Esophagus (tissue), 2 donors: Measurements from ENCODE around the gene STOM. TPM values are rescaled to one million over a fixed set of nuclear protein-coding genes. Genes with fewer than 3 reads are reported as not detected.
A peak's percentile ranks its signal among the peaks of the same experiment; 100 is the strongest.

Source experiments
- H3K27ac ChIP-seq, 2 donors: one replicate each; pipeline ENCODE4 v1.5.1; 2013; ENCODE audit warnings: low read depth in 2 of 2, mild to moderate bottlenecking in 2 of 2, inconsistent platforms in 1 of 2, low read length in 1 of 2, moderate library complexity in 1 of 2
- H3K27me3 ChIP-seq, 2 donors: one replicate each; pipeline ENCODE4 v1.6.1; 2013; ENCODE audit warnings: low read length in 2 of 2, control low read depth in 1 of 2, mild to moderate bottlenecking in 1 of 2; ENCODE audit not compliant: insufficient read depth in 2 of 2, control insufficient read depth in 1 of 2
- H3K36me3 ChIP-seq, 2 donors: one replicate each; pipeline ENCODE4 v1.6.1; 2013; ENCODE audit warnings: low read length in 1 of 2; ENCODE audit not compliant: control insufficient read depth in 2 of 2, insufficient read depth in 2 of 2
- H3K4me1 ChIP-seq, 2 donors: one replicate each; pipeline ENCODE4 v1.6.1; 2013; ENCODE audit warnings: low read length in 1 of 2; ENCODE audit not compliant: control insufficient read depth in 2 of 2, insufficient read depth in 2 of 2
- H3K4me3 ChIP-seq, 2 donors: one replicate each; pipeline ENCODE4 v1.5.1; 2013; ENCODE audit warnings: low read length in 2 of 2, mild to moderate bottlenecking in 2 of 2, low read depth in 1 of 2, moderate library complexity in 1 of 2
- H3K9me3 ChIP-seq, 2 donors: one replicate each; pipeline ENCODE4 v1.6.1; 2013; ENCODE audit warnings: mild to moderate bottlenecking in 2 of 2, low read depth in 1 of 2, low read length in 1 of 2, moderate library complexity in 1 of 2; ENCODE audit not compliant: control insufficient read depth in 2 of 2, insufficient read depth in 1 of 2
- WGBS, 2 donors: extraction: QIAGEN DNeasy Blood & Tissue Kit; methylation state at CpG; one replicate each; pipeline ENCODE4 v1.1.7; 2013; 5-methylcytosine and 5-hydroxymethylcytosine counted together
- polyA plus RNA-seq, 2 donors: library from polyadenylated mRNA; stranded (reverse); fragments of 200-250 nt; gene quantifications; one replicate each; pipeline ENCODE4 v1.2.3, GENCODE V29; 2013
- donor health status: healthy with polysubstance abuse.
- donor health status: Bipolar disorder and iron deficiency.

Gene STOM
- polyA plus RNA-seq, 2 donors: 46.3 to 64.7 TPM

DNA sequence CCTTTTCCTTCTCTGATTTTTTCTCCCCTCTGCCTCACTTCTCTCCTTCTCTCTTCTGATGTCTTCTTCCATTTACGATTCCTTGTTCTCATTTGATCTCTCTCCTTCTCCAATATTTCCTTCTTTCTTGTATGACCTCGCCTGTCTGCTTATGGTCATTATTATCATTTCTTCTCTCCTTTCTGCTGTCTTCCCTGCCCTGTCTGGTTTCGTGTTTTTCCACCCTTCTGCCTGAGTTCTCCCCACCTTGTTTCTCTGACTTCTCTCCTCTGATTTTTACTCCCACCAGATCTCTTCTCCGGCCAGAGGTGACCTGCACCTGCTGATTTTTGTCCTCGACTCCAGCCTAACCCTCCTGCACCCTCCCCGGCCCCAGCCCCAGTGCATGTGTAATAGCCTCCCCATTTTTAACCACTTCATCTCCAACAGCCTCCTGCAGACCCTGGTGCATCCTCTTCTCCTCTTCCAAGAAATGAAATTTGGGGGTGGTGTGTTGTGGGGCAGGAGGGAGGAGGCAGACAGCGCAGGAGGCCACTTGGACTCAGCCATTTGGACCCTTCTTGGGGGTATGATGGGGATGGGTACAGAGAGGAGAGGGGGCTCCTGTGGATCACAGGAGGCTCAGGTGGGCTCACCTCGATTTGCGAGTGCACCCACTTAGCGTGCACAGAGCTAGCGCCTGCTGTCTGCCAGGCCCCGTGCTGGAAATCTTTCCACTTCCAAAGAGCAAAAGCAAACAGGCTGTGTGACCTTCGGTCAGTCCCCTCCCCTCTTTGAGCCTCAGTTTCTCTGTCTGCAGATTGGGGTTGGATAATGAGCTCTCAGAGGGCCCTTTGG is 69.5 kb downstream of the STOM start:
- 53 to 54% methylated on average over 12 to 13 of the region's 13 CpGs for WGBS, 2 donors
- H3K27ac ChIP-seq: peak overlapping the region; percentile 83 to 91
- peaks cover 24 to 43% of the 10 kb centered on the region in 2 donors for H3K4me1 ChIP-seq

DNA sequence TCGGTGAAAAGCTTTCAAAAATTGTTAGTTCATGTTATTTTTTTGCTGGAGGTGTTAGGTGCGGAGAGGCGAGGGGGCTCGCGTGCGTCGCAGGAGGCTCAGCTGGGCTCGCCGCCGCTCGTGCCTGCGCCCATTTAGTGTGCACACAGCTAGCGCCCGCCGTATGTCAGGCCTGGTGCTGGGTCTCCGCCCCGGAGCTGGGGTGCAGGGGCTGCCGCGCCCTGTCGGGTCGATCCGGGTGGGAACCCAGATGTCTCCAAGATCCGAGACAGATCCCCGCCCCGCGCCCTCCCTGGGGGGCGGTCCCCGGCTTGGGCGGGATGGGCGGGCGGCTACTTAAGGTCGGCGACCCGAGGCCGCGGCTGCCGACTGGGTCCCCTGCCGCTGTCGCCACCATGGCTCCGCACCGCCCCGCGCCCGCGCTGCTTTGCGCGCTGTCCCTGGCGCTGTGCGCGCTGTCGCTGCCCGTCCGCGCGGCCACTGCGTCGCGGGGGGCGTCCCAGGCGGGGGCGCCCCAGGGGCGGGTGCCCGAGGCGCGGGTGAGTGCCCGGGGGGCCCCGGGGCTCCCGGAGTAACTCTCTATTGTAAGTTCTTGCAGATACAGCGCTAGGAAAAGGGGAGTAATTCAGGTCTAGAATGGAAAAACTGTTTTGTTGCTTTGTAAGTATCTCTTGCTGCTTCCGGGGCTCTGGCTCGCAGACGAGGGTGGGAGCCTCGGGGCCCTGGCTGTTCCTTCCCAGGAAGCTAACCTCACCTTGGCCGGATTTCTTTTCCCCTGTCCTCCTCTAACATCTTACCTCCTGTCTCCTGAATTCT is 70.4 kb downstream of the STOM start:
- H3K9me3 ChIP-seq: no peaks in the 10 kb centered on the region
- peaks cover 25 to 42% of the 10 kb centered on the region in 2 donors for H3K4me1 ChIP-seq
- H3K4me3 ChIP-seq: peak overlapping the region; percentile 60 to 72
- H3K27me3 ChIP-seq: no peaks in the 10 kb centered on the region
- WGBS, 2 donors: 2% methylated on average over 69 to 74 of the region's 74 CpGs
- peak overlapping the region; percentile 83 to 91 for H3K27ac ChIP-seq
- peaks cover 6 to 25% of the 10 kb centered on the region in 2 donors for H3K36me3 ChIP-seq

More for the DNA sequence above, 69.5 kb downstream of the STOM start:
- peak overlapping the region; percentile 60 to 72 for H3K4me3 ChIP-seq
- no peaks in the 10 kb centered on the region for H3K9me3 ChIP-seq
- no peaks in the 10 kb centered on the region for H3K27me3 ChIP-seq
- H3K36me3 ChIP-seq: peaks cover 6 to 26% of the 10 kb centered on the region in 2 donors

DNA sequence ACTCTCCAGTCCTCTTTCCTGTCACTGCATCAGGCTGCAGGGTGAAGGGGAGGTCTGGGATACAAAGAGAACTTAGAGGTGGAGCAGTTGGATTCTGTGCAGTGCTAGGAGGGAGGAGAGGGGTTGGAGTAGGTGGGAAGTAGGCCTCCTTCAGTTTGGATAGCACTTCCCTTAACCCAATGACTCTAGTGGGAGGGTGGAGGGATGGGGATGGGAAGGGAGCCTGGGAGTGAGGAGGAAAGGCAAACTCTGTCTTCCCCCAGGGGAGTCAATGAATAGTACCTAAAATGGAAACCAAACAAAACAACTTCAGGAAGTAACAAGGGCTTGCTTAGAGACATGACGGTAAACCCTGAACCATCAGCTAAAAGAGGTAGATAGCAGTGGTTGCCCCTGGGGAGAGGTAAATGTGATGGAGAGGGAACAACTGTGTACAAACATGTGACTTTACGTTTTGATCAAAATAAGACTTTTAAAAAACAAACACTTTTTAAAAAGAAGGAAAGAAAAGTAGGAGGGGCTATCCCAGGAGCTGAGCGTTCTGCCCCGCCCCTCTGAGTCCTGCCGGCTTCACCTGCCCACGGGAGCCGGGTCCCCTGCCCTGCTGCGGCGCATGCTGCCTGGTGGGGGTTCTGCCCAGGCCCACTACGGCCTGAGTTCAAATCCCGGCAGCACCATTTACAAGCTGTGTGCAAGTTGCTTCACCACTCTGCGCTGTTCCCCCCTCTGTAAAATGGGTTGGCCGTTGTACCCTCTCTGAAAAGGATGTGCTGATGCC is 71.2 kb downstream of the STOM start:
- Histone ChIP-seq H3K4me1 (peaks cover 25 to 38% of the 10 kb centered on the region in 2 donors), H3K27me3 (no peaks in the 10 kb centered on the region), H3K27ac (peak overlapping the region; percentile 83 to 91), H3K36me3 (peaks cover 3 to 19% of the 10 kb centered on the region in 2 donors), H3K9me3 (no peaks in the 10 kb centered on the region), H3K4me3 (peak overlapping the region; percentile 60 to 72)
- 20 to 29% methylated on average over 13 of the region's 13 CpGs for WGBS, 2 donors

DNA sequence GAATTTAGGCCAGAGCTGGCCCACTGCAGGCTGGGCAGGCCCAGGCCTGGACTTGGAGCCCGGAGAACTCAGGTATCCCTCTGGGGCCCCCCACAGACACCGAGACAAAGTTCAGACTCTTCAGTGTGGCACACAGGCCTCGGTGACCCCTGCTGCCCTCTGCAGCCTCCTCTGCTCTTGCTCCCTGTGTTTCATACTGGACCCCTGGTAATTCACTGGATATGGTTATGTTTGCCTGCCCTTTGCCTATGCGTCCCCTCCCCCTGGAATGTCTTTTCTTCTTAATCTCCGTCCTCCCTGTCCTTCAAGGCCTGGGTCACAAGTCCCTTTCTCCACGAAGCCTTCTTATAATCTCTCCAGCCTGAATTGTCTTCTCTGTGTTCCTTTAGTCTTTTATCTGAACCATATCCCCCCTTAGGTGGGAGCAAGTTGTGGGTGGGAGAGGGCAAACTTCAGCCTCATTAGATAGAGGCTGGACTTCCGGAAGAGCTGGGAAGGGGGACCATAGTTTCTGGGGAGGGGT is 72.0 kb downstream of the STOM start:
- Histone ChIP-seq H3K4me3 (no peak overlapping the region), H3K27me3 (no peaks in the 10 kb centered on the region), H3K36me3 (peaks cover 3 to 14% of the 10 kb centered on the region in 2 donors), H3K4me1 (peaks cover 25 to 31% of the 10 kb centered on the region in 2 donors), H3K9me3 (no peaks in the 10 kb centered on the region), H3K27ac (peak overlapping the region; percentile 83 to 91)
- 78 to 80% methylated on average over 7 of the region's 7 CpGs for WGBS, 2 donors

DNA sequence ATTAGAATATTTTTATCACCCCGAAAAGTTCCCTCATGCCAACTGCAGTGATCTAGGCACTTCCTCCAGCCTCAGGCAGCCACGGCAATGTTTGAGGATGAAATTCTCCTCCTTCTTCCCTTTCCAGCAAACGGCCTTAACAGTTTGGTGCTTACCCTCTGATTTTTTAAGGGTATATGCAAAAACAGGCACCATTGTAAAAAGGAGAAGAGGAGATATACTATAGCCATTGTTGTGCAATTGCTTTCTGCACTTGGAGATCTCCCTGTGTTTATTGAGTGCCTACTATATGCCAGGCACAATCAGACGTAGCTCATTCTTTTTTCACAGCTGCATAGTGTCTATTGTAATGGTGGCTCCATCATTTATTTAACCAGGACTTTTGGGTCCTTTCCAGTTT is 72.7 kb downstream of the STOM start:
- H3K4me3 ChIP-seq: no peak overlapping the region
- peaks cover 22 to 24% of the 10 kb centered on the region in 2 donors for H3K4me1 ChIP-seq
- no peaks in the 10 kb centered on the region for H3K27me3 ChIP-seq
- 34 to 52% methylated on average over 4 of the region's 4 CpGs for WGBS, 2 donors
- H3K36me3 ChIP-seq: peaks cover 0 to 7% of the 10 kb centered on the region in 2 donors
- peak overlapping the region in 1 of 2 donors; percentile 16 for H3K27ac ChIP-seq
- H3K9me3 ChIP-seq: no peaks in the 10 kb centered on the region

DNA sequence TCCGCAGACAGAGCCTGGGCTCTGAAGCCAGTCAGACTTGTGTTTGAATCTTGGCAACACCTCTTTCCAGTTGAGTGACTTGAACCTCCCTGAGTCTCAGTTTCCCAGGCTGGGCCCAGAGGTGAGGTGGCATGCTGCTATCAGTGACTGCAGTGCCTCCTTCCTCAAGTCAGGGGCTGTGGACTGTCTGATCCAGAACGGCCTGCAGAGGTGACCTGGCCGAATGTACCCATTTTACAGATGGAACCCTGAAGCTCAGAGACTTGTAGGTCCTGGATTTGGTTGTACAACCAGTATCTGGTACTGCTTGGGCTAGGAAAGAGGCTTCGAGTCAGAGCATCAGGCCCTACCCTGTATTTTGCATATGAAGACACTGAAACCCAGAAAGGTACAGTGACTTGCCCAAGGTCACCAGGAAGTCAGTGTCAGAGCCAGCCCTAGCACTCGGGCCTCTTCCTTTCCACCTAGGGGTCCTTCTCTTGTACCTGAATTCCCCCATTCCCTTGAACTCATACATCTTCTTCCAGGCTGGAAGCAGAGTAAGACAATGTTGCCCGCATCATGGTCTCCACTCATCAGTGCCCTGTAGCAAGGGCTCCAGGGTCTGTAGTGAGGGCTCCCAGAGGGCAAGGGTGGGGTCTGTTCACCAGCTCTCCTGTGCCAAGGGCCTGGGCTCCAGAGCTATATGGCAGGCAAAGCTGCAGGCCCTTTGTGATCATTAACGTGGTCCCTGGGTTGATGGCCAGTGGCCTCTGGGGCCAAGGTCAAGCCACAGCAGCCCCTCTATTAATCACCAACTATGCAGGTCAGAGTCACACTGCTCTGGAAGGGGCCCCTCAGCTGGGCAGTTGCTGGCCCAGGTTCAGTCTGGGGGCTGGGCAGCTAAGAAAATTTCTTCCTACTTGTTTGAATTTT is 73.6 kb downstream of the STOM start:
- 72 to 75% methylated on average over 7 of the region's 7 CpGs for WGBS, 2 donors
- no peaks in the 10 kb centered on the region for H3K27me3 ChIP-seq
- H3K4me3 ChIP-seq: no peak overlapping the region
- peaks cover 15 to 20% of the 10 kb centered on the region in 2 donors for H3K4me1 ChIP-seq
- H3K36me3 ChIP-seq: no peaks in the 10 kb centered on the region
- H3K27ac ChIP-seq: peak overlapping the region; percentile 88 to 94
- no peaks in the 10 kb centered on the region for H3K9me3 ChIP-seq

DNA sequence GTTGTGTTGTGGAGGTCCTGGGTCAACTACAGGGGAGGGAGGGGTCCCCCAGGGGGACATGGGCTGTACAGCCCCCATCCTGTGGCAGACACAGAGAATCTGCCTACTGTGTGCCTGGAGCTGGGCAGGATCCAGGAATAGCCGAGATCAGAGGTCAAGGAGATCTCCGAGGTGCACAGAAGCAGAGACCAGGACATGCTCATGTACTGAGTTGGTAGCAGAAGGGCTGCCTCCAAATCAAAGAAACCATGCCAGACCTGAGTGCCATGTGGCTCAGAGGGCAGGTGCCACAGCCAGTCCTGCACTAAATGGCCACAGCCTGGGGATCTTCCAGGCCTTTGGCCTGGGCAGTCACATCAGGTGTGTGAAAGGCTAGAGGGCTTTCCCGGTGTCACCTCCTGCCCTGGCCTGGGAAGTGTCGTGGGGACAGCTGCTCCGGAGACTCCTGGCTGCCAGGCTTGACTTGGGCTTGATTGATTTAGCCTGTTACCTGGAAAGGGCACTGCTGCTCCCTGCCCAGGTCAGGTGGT is 74.3 kb downstream of the STOM start:
- no peak overlapping the region for H3K4me3 ChIP-seq
- 67 to 73% methylated on average over 5 of the region's 5 CpGs for WGBS, 2 donors

DNA sequence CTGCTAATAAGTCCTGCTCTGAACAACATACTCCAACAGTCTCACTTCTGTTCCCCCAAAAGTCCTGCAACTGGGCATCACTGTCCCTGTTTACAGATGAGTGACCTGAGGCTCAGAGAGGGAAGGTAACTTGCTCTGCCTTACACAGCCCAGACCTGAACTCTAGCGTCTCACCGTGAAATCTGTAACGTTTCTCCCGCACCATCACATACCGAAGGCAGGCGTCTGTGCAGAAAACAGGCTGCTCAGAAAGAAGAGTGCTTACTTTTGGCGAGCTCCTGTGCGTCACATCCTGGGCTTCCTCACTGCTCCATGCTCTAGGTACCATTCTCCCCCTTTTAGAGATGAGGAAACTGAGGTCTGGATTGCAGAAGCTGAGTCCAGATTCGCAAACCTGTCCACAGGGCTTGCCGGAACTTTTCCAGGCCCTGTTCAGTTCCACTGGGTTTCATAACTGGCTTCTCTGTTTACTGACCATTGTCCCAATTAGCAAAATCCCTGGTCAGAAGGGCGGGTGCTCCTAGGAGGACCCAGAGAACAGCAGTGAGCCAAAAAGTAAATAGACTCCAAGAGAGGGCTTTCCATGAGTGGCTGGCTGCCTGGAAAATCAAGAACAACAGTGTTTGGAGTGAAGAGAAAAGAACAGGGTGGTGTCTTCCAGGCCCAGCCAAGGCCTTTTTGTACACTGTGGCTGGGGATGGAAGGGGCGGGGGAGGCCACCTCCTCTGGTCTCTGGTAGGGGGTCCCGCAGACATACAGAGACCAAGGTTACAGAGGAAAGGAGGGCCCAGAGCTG is 75.0 kb downstream of the STOM start:
- no peaks in the 10 kb centered on the region for H3K36me3 ChIP-seq
- peak overlapping the region; percentile 88 to 94 for H3K27ac ChIP-seq
- H3K4me1 ChIP-seq: peaks cover 14 to 16% of the 10 kb centered on the region in 2 donors
- WGBS, 2 donors: 76 to 78% methylated on average over 13 of the region's 13 CpGs
- H3K9me3 ChIP-seq: no peaks in the 10 kb centered on the region
- H3K4me3 ChIP-seq: no peak overlapping the region
- H3K27me3 ChIP-seq: no peaks in the 10 kb centered on the region

More for the DNA sequence above, 74.3 kb downstream of the STOM start:
- Histone ChIP-seq H3K27ac (peak overlapping the region; percentile 88 to 94), H3K4me1 (peaks cover 13 to 20% of the 10 kb centered on the region in 2 donors), H3K36me3 (no peaks in the 10 kb centered on the region), H3K9me3 (no peaks in the 10 kb centered on the region), H3K27me3 (no peaks in the 10 kb centered on the region)
